Astrocyte (in vitro differentiated cells and primary cell): ENCODE results near the gene AGBL4. TPM values are rescaled to one million over a fixed set of nuclear protein-coding genes. Genes with fewer than 3 reads are reported as not detected.

Experiments
- DNase-seq: peaks from one replicate; pipeline ENCODE4 v3.0.0-alpha.2; 2010; ENCODE audit warnings: low read depth
- FAIRE-seq: peaks from 2 replicates; lab custom pipeline; 2011; peaks lifted over from hg19 to GRCh38; lab: Jason Lieb, UNC
- H2AFZ ChIP-seq: 2 replicates; pipeline ENCODE4 v1.6.0; 2012; ENCODE audit warnings: low read depth, low read length, inconsistent platforms
- H3K27ac ChIP-seq: 2 replicates; pipeline ENCODE4 v1.5.1; 2011; ENCODE audit warnings: low read depth, low read length, inconsistent platforms
- H3K27me3 ChIP-seq: 2 replicates; pipeline ENCODE4 v1.6.0; 2011; ENCODE audit warnings: low read length, inconsistent platforms; ENCODE audit not compliant: insufficient read depth
- H3K36me3 ChIP-seq: 2 replicates; pipeline ENCODE4 v1.5.1; 2011; ENCODE audit warnings: low read length, inconsistent platforms; ENCODE audit not compliant: insufficient read depth
- H3K4me1 ChIP-seq: 2 replicates; pipeline ENCODE4 v1.5.1; 2011; ENCODE audit warnings: low read length, inconsistent platforms; ENCODE audit not compliant: insufficient read depth
- H3K4me2 ChIP-seq: 2 replicates; pipeline ENCODE4 v1.6.0; 2012; ENCODE audit warnings: low read length, inconsistent platforms
- H3K4me3 ChIP-seq: 2 replicates; pipeline ENCODE4 v1.5.1; 2011; ENCODE audit warnings: low read depth, mild to moderate bottlenecking, low read length, inconsistent platforms; ENCODE audit not compliant: insufficient read depth
- H3K79me2 ChIP-seq: 2 replicates; pipeline ENCODE4 v1.6.0; 2012; ENCODE audit warnings: mild to moderate bottlenecking, low read length, inconsistent platforms; ENCODE audit not compliant: insufficient read depth
- H3K9ac ChIP-seq: 2 replicates; pipeline ENCODE4 v1.6.0; 2012; ENCODE audit warnings: mild to moderate bottlenecking, low read length, inconsistent platforms
- H3K9me3 ChIP-seq: 2 replicates; pipeline ENCODE4 v1.5.1; 2012; ENCODE audit warnings: low read depth, mild to moderate bottlenecking, low read length, inconsistent platforms; ENCODE audit not compliant: insufficient read depth
- H4K20me1 ChIP-seq: 2 replicates; pipeline ENCODE4 v1.6.0; 2012; ENCODE audit warnings: low read length, inconsistent platforms; ENCODE audit not compliant: insufficient read depth
- H3K27ac Mint-ChIP-seq: one replicate; pipeline ENCODE4 v1.8.0; 2021; ENCODE audit warnings: mild to moderate bottlenecking, mixed read lengths; ENCODE audit not compliant: unreplicated experiment
- H3K27me3 Mint-ChIP-seq: one replicate; pipeline ENCODE4 v1.8.0; 2021; ENCODE audit warnings: low read depth, mixed read lengths; ENCODE audit not compliant: unreplicated experiment
- H3K36me3 Mint-ChIP-seq: one replicate; pipeline ENCODE4 v1.8.0; 2021; ENCODE audit warnings: low read depth, mixed read lengths; ENCODE audit not compliant: unreplicated experiment
- H3K4me1 Mint-ChIP-seq: one replicate; pipeline ENCODE4 v1.8.0; 2021; ENCODE audit warnings: low read depth, mixed read lengths; ENCODE audit not compliant: unreplicated experiment
- H3K4me3 Mint-ChIP-seq: one replicate; pipeline ENCODE4 v1.8.0; 2021; ENCODE audit warnings: mild to moderate bottlenecking, moderate library complexity, mixed read lengths; ENCODE audit not compliant: unreplicated experiment
- H3K9me3 Mint-ChIP-seq: one replicate; pipeline ENCODE4 v1.8.0; 2021; ENCODE audit warnings: mild to moderate bottlenecking, mixed read lengths; ENCODE audit not compliant: unreplicated experiment
- EZH2 ChIP-seq: IDR thresholded peaks from 2 replicates; pipeline ENCODE4 v1.6.1; 2012; ENCODE audit warnings: mild to moderate bottlenecking, low read length, inconsistent platforms; ENCODE audit not compliant: insufficient read depth
- total RNA-seq: library from RNA; stranded (reverse); gene quantifications from 2 replicates; pipeline ENCODE4 v1.2.1, GENCODE V29; 2021
- TF ChIP-seq, protein P1 (sequence below): IDR thresholded peaks from 2 replicates; pipeline ENCODE4 v1.5.1; 2011; ENCODE audit warnings: low read depth, mild to moderate bottlenecking, inconsistent platforms, low read length, moderate library complexity; ENCODE audit not compliant: insufficient read depth

Gene AGBL4
- total RNA-seq, 1 donor from 2014 or later: not detected

DNA sequence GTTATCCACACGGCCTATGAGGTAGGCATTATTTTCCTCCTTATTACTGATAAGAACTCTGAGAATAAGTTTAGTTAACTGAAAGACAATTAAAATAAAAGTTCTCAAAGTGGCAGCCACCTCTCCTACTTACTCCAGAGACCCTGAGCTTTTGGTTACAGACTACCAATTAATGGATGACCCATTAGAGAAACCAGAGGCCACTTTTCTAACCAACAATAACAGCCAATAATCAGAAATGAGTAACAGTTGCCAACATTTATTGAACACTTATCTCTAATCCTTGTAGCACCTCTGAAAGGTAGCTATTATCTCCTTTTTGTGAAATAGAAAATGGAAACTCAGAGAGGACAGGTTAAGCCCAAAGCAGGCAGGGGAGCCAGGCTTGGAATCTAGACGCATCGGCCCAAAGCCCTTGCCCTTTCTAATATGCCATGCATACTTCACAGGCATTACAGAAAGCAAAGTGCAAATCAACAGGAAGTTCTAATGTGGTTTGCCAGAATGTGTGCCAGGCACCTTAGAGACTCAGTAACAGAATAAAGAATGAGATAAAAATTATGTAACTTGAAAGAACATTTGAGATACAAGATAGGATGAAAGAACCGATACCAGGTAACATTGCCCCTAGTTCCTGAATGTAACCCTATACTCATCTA is 1297.1 kb downstream of the AGBL4 start:
- H3K27ac Mint-ChIP-seq: no peak overlapping the region
- H3K27ac ChIP-seq: no peak overlapping the region
- H3K27me3 ChIP-seq: no peaks in the 10 kb centered on the region
- no peaks in the 10 kb centered on the region for H3K4me1 ChIP-seq
- no peak overlapping the region for H3K4me2 ChIP-seq
- no peaks in the 10 kb centered on the region for H3K36me3 ChIP-seq
- no peaks in the 10 kb centered on the region for H3K9me3 ChIP-seq
- no peaks in the 10 kb centered on the region for H3K36me3 Mint-ChIP-seq
- no peak overlapping the region for H3K4me3 Mint-ChIP-seq
- no peak overlapping the region for H3K4me3 ChIP-seq
- TF ChIP-seq, protein P1, sequence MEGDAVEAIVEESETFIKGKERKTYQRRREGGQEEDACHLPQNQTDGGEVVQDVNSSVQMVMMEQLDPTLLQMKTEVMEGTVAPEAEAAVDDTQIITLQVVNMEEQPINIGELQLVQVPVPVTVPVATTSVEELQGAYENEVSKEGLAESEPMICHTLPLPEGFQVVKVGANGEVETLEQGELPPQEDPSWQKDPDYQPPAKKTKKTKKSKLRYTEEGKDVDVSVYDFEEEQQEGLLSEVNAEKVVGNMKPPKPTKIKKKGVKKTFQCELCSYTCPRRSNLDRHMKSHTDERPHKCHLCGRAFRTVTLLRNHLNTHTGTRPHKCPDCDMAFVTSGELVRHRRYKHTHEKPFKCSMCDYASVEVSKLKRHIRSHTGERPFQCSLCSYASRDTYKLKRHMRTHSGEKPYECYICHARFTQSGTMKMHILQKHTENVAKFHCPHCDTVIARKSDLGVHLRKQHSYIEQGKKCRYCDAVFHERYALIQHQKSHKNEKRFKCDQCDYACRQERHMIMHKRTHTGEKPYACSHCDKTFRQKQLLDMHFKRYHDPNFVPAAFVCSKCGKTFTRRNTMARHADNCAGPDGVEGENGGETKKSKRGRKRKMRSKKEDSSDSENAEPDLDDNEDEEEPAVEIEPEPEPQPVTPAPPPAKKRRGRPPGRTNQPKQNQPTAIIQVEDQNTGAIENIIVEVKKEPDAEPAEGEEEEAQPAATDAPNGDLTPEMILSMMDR: no peak
- no peak for TF ChIP-seq EZH2
- no peaks in the 10 kb centered on the region for H3K79me2 ChIP-seq
- DNase-seq (no peak), FAIRE-seq (no peak)
- no peaks in the 10 kb centered on the region for H3K4me1 Mint-ChIP-seq
- H3K27me3 Mint-ChIP-seq: peaks cover 2% of the 10 kb centered on the region
- H2AFZ ChIP-seq: no peak overlapping the region
- H4K20me1 ChIP-seq: no peaks in the 10 kb centered on the region
- no peaks in the 10 kb centered on the region for H3K9me3 Mint-ChIP-seq
- H3K9ac ChIP-seq: no peak overlapping the region

DNA sequence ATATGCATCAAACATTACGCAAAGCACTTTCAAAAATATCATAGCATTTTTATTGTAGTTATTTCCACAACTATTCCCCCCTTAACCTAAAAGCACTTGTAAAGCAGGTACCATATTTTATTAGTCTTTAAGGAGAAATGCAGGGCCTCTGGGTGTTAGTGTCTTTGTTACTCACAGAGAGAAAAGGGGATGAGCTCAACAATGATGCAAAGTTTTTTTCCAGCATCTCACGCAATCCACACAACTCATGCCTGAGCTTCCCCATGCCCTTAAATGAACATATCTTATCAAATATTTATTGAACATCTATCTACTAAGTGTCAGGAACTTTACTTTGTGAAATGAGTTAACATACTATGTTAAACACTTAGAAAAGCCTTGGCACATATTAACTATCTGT is 1297.6 kb downstream of the AGBL4 start:
- Histone ChIP-seq H3K9ac (no peak overlapping the region), H3K9me3 (no peaks in the 10 kb centered on the region), H3K4me3 (no peak overlapping the region), H3K27ac (no peak overlapping the region), H3K4me2 (no peak overlapping the region), H3K36me3 (no peaks in the 10 kb centered on the region), H3K27me3 (no peaks in the 10 kb centered on the region), H2AFZ (no peak overlapping the region), H3K4me1 (no peaks in the 10 kb centered on the region), H3K79me2 (no peaks in the 10 kb centered on the region), H4K20me1 (no peaks in the 10 kb centered on the region)
- TF ChIP-seq, protein P1: no peak
- no peak for TF ChIP-seq EZH2
- no peak overlapping the region for H3K4me3 Mint-ChIP-seq
- H3K36me3 Mint-ChIP-seq: no peaks in the 10 kb centered on the region
- peaks cover 2% of the 10 kb centered on the region for H3K27me3 Mint-ChIP-seq
- FAIRE-seq (no peak), DNase-seq (no peak)
- no peaks in the 10 kb centered on the region for H3K4me1 Mint-ChIP-seq
- no peak overlapping the region for H3K27ac Mint-ChIP-seq
- H3K9me3 Mint-ChIP-seq: no peaks in the 10 kb centered on the region

DNA sequence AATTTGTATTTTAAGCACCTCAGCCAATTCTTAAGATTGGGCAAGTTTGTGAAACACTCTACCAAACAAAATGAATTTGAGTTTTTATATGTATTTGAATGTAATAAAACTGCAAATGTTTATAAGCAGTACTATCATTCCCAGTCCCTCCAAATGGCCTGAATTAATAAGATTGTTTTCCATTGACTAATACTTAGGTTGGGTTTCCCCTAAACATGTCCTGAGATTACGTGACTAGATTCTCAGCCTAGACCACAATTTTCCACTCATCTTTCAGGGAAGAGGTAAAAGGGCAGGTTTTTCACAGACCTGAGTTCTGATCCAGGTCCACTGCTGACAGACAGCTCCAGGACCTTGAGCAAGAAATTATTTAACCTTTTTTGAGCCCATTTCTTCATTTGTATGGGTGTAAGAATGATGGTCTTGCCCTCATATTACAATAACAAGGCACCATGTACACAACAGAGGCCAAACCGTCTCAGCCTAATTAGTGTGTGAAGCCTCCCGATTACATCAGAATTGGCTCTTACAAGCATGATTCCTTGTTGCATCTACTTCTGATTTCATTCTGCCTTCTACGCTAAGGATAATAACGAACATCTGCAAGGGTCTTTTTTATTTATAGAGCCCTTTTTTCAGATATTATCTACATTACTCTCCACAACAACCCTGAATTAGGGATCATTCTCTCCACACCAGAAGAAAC is 1298.3 kb downstream of the AGBL4 start:
- FAIRE-seq (no peak), DNase-seq (peak; percentile 28)
- Histone ChIP-seq H3K79me2 (no peaks in the 10 kb centered on the region), H2AFZ (no peak overlapping the region), H3K36me3 (no peaks in the 10 kb centered on the region), H3K27ac (no peak overlapping the region), H3K4me2 (no peak overlapping the region), H4K20me1 (no peaks in the 10 kb centered on the region), H3K27me3 (no peaks in the 10 kb centered on the region), H3K4me3 (no peak overlapping the region), H3K4me1 (no peaks in the 10 kb centered on the region), H3K9ac (no peak overlapping the region), H3K9me3 (no peaks in the 10 kb centered on the region)
- Mint-ChIP-seq H3K36me3 (no peaks in the 10 kb centered on the region), H3K27me3 (peaks cover 2% of the 10 kb centered on the region), H3K27ac (no peak overlapping the region), H3K4me3 (no peak overlapping the region), H3K9me3 (no peaks in the 10 kb centered on the region), H3K4me1 (no peaks in the 10 kb centered on the region)
- TF ChIP-seq, protein P1: no peak
- no peak for TF ChIP-seq EZH2
